NCI-H345 treated with DMSO at 0.1 percent for 48 hours (cell line): Measurements from ENCODE around the gene ANKRD40CL.
A peak's percentile ranks its signal among the peaks of the same experiment; 100 is the strongest.

ENCODE experiments used
- DNase-seq: peaks from one replicate; lab custom pipeline; 2025; ENCODE audit not compliant: unreplicated experiment; lab: John Stamatoyannopoulos, UW

Gene ANKRD40CL

DNA sequence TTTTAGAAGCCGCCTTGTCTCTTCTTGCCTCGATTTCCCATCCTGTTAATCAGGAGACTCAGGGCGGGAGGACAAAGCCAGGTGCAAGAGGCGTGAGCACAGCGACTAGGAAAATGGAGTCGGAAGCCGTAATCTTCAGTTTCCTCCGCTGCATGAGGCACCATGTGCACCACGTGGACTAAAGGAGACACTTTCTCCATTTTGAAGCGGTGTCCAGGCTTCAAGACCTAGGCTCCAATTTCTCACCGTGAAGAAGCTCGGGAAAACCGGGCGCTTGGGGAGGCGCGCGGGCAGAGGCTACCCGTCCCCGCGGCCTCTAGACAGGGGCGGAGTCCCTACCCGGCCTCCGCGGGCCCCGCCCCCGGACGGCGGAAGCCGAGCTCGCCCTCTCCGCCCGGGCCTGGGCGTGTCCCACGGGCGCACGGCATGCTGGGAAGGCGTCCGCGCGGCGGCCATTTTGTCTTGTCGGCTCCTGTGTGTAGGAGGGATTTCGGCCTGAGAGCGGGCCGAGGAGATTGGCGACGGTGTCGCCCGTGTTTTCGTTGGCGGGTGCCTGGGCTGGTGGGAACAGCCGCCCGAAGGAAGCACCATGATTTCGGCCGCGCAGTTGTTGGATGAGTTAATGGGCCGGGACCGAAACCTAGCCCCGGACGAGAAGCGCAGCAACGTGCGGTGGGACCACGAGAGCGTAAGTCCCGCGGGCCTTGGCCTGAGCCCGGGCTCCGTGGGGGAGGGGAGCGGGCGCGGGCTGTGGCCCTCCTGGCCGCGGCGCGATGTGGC, 48.0 kb downstream of the ANKRD40CL start, which contains the start of gene LUC7L3:
Gene LUC7L3, plus strand, starts transcription at position 460 of the 780 bp plus-strand sequence. Its CDS starts 130 bp downstream, at position 590.
- DNase-seq, result peak; percentile 81

DNA sequence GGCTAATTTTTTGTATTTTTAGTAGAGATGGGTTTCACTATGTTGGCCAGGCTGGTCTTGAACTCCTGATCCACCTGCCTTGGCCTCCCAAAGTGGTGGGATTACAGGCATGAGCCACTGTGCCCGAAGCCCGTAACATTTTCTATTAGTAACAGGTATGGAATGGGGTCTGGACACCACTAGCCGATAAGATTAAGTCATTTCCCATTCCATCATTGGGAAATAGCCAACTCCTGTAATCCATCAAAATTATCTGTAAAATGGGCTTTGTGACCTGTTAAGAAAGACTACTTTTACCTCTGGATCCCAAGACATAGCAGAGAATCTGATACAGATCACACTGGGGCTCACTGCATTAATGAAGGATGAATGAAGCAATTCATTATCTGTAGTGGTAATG, 51.8 kb downstream of the ANKRD40CL start:
- DNase-seq, result no peak

DNA sequence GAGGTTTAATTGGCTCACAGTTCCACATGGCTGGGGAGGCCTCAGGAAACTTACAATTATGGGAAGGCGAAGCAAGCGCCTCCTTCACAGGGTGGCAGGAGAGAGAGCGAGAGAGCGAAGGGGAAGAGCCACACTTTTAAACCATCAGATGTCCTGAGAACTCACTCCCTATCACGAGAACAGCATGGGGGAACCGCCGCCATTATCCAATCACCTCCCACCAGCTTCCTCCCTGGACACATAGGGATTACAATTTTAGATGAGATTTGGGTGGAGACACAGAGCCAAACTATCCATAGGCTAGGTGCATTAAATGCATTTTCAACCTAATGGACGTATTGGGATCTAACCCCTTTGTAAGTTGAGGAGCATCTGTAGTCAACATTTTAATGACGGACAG, 54.7 kb downstream of the ANKRD40CL start:
- no peak for DNase-seq
